Heart right ventricle (tissue), 16 donors: ENCODE results near the gene FYB1. TPM values are rescaled to one million over a fixed set of nuclear protein-coding genes. Genes with fewer than 3 reads are reported as not detected.

ENCODE experiments used
- ATAC-seq, 8 donors: fragments of 200-7000 bp; cut with Tn5 transposase; one replicate each; pipeline ENCODE4 v1.9.1; 2020; ENCODE audit warnings: mild to moderate bottlenecking in 8 of 8, moderate library complexity in 8 of 8, moderate number of reproducible peaks in 1 of 8
- DNase-seq, 2 donors: peaks; one replicate each; pipeline ENCODE4 v3.0.0-alpha.2; 2020
- H3K27ac ChIP-seq, 10 donors: fragments of 200-600 bp; sonication (generic) in 2 of 10; one replicate each; pipeline versions ENCODE4 v1.5.0 to v1.8.0; 2020 to 2022; ENCODE audit warnings: mild to moderate bottlenecking in 3 of 10
- H3K27me3 ChIP-seq, 7 donors: fragments of 200-600 bp; one replicate each; pipeline ENCODE4 v1.8.0; 2021 to 2022; ENCODE audit warnings: mild to moderate bottlenecking in 2 of 7
- H3K36me3 ChIP-seq, 9 donors: fragments of 200-600 bp; sonication (generic) in 1 of 9; one replicate each; pipeline versions ENCODE4 v1.5.0 to v1.8.0; 2020 to 2022; ENCODE audit warnings: mild to moderate bottlenecking in 2 of 9
- H3K4me1 ChIP-seq, 9 donors: fragments of 200-600 bp; sonication (generic) in 1 of 9; one replicate each; pipeline versions ENCODE4 v1.5.0 to v1.8.0; 2020 to 2022; ENCODE audit warnings: mild to moderate bottlenecking in 4 of 9
- H3K4me3 ChIP-seq, 10 donors: fragments of 200-600 bp; sonication (generic) in 2 of 10; one replicate each; pipeline versions ENCODE4 v1.5.0 to v1.8.0; 2020 to 2022; ENCODE audit warnings: mild to moderate bottlenecking in 7 of 10, moderate library complexity in 2 of 10
- H3K9me3 ChIP-seq, 11 donors: fragments of 200-600 bp in 10 of 11; sonication (generic) in 2 of 11; one replicate each; pipeline versions ENCODE4 v1.5.0 to v1.8.0; 2013 to 2022; ENCODE audit warnings: mild to moderate bottlenecking in 2 of 11, control low read depth in 1 of 11, moderate library complexity in 1 of 11
- WGBS, 2 donors: extraction: QIAGEN DNeasy Blood & Tissue Kit; methylation state at CpG; one replicate each; pipeline ENCODE4 v1.1.7; 2013; ENCODE audit warnings: inconsistent platforms in 1 of 2; 5-methylcytosine and 5-hydroxymethylcytosine counted together
- intact Hi-C, 10 donors: fragments of 100-400 bp; cut with DNase I; formaldehyde crosslinking; loops; one replicate each; pipeline versions ENCODE4 v1.11.1 to v1.14.2; 2022
- polyA plus RNA-seq, 2 donors: library from polyadenylated mRNA; stranded (reverse); fragments of 200-250 nt; gene quantifications; one replicate each; pipeline ENCODE4 v1.2.3, GENCODE V29; 2013
- total RNA-seq, 10 donors: library from RNA; stranded (reverse); fragmentation: NEBNext Ultra II Directional in 3 of 10; extraction: Animal tissue kit (Norgen Biotek cat#: 25700) in 3 of 10; gene quantifications; one replicate each; pipeline versions ENCODE4 v1.2.1 to v1.2.4, GENCODE V29; 2021 to 2023
- TF ChIP-seq, protein P1 (sequence below), 9 donors: fragments of 200-600 bp; sonication (generic) in 2 of 9; IDR thresholded peaks; one replicate each; pipeline versions ENCODE4 v1.5.0 to v1.8.0; 2021 to 2022; ENCODE audit warnings: antibody characterized with exemption in 9 of 9, mild to moderate bottlenecking in 5 of 9, moderate library complexity in 1 of 9
- donor health status: Arrhythmogenic right ventricular cardiomyopathy.
- donor health status: ischemic (EF 13 %, LVEDD 7.1; RV severe dilation, severe dysfunction).
- donor health status: healthy with polysubstance abuse.
- donor health status: DM: no; HTN: yes; CAD: no.
- donor health status: DM: no; HTN: no; CAD: no.
- donor health status: ischemic (EF 25% LVEDD 6.9; RV normal size, moderate dysfunction).
- donor health status: ischemic (EF 25% LVEDD 5.7; RV mildly dilated, moderate dysfunction).
- donor health status: healthy.
- donor health status: DM: yes; HTN: yes; CAD: no.
- donor health status: Ischemic cardiomyopathy.
- donor health status: ischemic (EF 35%, LVEDD 5.7; RV mildly dilated, moderate dysfunction).
- donor health status: nonischemic (EF 11% LVEDD 7.7; RV severe dilation, severe dysfunction).
- donor health status: DM: yes; HTN: yes; CAD: no.
- donor health status: PGD.
- donor health status: ischemic (EF 29% LVEDD 5.4; RV normal size, mild dysfunction).
- donor health status: nonischemic (EF 23%, LVEDD 6.1; RV moderate dilation, normal function).

FYB1 gene
- total and polyA plus RNA-seq, 12 donors = 0.61 to 33.8 (median 2.3) TPM

DNA sequence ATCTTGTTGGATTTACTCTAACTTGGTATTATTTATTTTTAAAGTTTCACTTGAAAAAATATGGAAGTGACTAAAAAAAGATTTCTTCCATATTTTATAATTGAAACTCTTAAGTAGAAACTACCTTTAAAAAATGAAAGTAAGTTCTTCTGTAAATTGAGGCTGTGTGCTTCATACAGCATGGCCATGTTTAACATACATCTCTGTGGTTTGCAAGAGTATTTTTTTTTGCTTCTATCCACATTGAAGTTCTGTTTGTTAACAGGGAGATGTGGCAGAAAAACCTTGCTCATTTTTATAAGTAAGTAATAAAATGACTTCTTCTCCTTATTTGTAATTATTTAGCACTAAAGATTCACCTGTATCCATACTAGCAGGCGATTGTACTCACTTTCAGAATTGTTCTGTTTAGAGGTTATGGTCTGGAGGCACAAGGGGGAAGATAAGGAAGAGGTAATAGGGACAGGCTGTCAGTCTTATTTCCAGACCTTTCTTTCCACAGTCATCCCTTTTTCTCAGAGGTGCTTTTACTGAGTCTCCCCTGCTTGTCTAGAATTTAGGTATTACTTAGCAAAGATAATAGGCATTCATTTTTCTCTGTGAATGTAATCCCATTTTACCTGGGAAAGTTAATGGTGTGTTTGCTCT lies 16.0 kb downstream of the FYB1 start:
- no peak for DNase-seq
- intact Hi-C loops = no loop called here
- TF ChIP-seq, protein P1, sequence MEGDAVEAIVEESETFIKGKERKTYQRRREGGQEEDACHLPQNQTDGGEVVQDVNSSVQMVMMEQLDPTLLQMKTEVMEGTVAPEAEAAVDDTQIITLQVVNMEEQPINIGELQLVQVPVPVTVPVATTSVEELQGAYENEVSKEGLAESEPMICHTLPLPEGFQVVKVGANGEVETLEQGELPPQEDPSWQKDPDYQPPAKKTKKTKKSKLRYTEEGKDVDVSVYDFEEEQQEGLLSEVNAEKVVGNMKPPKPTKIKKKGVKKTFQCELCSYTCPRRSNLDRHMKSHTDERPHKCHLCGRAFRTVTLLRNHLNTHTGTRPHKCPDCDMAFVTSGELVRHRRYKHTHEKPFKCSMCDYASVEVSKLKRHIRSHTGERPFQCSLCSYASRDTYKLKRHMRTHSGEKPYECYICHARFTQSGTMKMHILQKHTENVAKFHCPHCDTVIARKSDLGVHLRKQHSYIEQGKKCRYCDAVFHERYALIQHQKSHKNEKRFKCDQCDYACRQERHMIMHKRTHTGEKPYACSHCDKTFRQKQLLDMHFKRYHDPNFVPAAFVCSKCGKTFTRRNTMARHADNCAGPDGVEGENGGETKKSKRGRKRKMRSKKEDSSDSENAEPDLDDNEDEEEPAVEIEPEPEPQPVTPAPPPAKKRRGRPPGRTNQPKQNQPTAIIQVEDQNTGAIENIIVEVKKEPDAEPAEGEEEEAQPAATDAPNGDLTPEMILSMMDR (IDR thresholded peaks at IDR 0.05) = no peak
- Histone ChIP-seq H3K4me3 (peak overlapping the region in 1 of 10 donors; percentile 48), H3K9me3 (no peaks in the 10 kb centered on the region), H3K27me3 (peaks cover 0 to 5% (median 0%) of the 10 kb centered on the region in 7 donors), H3K4me1 (peaks cover 0 to 78% (median 0%) of the 10 kb centered on the region in 9 donors), H3K27ac (peak overlapping the region in 1 of 10 donors; percentile 81), H3K36me3 (peaks cover 0 to 4% (median 0%) of the 10 kb centered on the region in 9 donors)
- 94% methylated on average over 1 of the region's 1 CpG for WGBS, 2 donors
- no peak for ATAC-seq

- peaks cover 0 to 5% (median 0%) of the 10 kb centered on the region in 7 donors for H3K27me3 ChIP-seq
- WGBS, 2 donors = 90 to 92% methylated on average over 11 of the region's 11 CpGs
- H3K4me1 ChIP-seq = peaks cover 0 to 78% (median 0%) of the 10 kb centered on the region in 9 donors
- peak in 4 of 8 donors; percentile 16 to 46 (median 40) for ATAC-seq
- H3K4me3 ChIP-seq = peak overlapping the region in 1 of 10 donors; percentile 48
- no peak for DNase-seq
- H3K9me3 ChIP-seq = no peaks in the 10 kb centered on the region
- H3K36me3 ChIP-seq = peaks cover 0 to 4% (median 0%) of the 10 kb centered on the region in 9 donors
- TF ChIP-seq, protein P1 (IDR thresholded peaks at IDR 0.05) = no peak
- intact Hi-C loops = no loop called here
- H3K27ac ChIP-seq = peak overlapping the region in 1 of 10 donors; percentile 81
Observed at GRCh38 chr5:39202597-39203274, 16.6 kb downstream of the FYB1 start.

GRCh38 chr5:39201781-39202596 lies 17.4 kb downstream of the FYB1 start:
- Histone ChIP-seq H3K4me3 (peak overlapping the region in 1 of 10 donors; percentile 48), H3K4me1 (peaks cover 0 to 78% (median 0%) of the 10 kb centered on the region in 9 donors), H3K27me3 (peaks cover 0 to 10% (median 0%) of the 10 kb centered on the region in 7 donors), H3K36me3 (peaks cover 0 to 4% (median 0%) of the 10 kb centered on the region in 9 donors), H3K27ac (peak overlapping the region in 1 of 10 donors; percentile 81), H3K9me3 (no peaks in the 10 kb centered on the region)
- TF ChIP-seq, protein P1 (IDR thresholded peaks at IDR 0.05) = no peak
- DNase-seq = no peak
- intact Hi-C loops = no loop called here
- WGBS, 2 donors = 90 to 93% methylated on average over 11 of the region's 11 CpGs
- no peak for ATAC-seq
